Epidermal melanocyte (primary cell): ENCODE measurements around the gene GATA5.

ENCODE experiments used
- DNase-seq: peaks from one replicate; pipeline ENCODE4 v3.0.0; 2011; ENCODE audit warnings: low spot score; ENCODE audit not compliant: insufficient read length

The GATA5 gene

DNA sequence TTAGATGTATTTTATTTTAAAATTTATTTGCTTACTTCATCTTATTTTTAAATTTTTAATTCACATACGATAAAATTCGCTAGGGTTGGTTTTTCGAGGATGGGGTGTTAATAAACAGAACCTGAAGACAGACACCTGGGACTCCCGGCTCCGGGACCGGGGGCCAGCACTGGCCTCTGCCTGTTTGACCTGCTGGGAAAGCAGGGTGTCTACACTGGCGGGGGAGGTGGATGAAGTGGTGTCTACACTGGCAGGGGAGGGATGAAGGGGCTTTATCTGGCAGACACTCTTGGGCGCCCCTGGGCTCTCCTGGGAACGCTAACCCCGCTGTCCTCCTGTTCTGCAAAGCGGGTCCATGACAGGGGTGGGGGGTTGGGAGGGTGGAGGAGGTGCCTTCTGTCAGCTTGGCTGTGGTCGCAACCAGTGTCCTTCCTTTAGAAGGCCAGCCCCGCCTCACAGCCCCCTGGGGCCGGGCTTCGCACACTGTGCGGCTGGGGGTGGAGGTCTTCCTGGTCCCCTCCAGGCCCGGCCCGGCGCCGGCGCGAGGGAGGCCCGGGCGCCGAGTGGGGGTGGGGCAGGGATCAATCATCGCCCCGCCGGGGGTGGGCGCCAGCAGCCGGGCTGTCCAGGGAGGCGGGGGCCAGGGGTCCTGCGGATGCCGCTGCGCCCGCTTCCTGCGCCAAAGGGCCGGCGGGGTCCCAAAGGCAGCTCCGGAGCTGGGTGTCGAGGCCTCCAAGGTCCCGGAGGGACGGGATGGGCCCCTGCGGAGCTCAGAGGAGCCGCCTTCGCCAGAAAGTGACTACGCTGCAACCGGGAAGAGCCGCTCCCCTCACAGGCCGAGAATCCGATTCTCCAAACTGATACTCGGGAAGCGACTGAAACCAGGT, 1.8 kb downstream of the GATA5 start:
- DNase-seq, result no peak

DNA sequence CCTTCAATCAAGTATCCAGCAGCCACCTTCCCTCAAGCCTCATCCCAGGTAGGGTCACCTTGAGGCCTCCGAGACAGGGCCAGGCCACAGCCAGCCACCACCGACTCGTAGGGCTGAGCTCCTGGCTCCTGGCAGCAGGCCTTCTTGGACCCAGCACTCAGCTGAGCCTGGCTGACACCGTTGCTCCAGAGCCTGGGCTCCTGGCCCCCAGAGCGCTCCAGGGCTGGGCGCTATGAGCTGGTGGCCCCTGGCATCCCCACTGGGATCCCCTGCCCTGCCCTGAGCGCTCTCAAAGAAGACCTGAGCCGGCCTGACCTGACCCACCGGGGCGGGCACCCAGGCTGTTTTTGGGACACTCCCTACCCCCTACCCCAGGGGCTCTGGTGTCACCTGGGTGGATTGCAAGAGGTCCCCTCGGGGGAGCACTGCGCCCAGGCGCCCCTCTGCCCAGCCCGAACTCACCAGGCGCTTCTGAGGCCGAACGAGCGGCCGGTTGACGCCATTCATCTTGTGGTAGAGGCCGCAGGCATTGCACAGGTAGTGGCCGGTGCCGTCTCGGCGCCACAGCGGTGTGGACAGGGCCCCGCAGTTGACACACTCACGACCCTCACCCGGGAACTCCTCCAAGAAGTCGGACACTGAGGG, 2.7 kb downstream of the GATA5 start:
- DNase-seq, result no peak

DNA sequence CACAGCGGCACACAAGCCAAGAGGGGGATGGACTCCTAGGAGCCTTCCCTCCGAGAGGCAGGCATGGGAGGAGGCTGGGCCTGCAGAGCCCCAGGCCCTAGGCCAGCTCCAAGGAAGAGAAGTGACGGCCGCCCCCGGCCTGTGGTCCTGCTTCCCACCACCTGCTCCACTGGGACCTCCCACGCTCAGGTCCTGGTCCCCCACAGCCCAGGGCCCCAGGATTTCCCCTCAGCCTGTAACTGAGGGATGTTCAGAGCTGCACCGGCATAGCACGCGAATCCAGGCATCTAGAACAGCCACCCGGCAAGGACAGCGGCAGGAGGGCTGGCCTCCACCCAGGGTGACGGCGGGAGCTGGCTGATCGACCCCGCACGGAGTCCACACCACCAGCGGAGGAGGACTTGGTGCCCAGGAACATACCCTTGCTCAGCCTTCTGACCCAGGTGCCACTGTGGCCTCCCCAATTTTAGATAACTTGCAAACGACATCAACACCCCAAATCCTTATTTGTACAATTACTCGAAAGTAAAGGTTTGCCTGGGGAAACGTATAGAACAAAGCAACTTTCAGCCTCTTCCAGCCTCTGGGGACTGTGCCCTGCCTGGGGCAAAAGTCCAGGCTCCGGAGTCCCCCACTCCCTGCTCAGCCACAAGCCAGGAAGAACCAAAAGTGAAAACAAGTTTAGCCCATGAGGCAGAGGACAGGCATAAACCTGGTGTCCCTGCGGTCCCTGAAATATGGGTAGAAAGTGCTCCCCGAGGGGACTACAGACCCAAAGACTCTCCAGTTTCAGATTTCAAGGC, 3.5 kb downstream of the GATA5 start:
- no peak for DNase-seq

DNA sequence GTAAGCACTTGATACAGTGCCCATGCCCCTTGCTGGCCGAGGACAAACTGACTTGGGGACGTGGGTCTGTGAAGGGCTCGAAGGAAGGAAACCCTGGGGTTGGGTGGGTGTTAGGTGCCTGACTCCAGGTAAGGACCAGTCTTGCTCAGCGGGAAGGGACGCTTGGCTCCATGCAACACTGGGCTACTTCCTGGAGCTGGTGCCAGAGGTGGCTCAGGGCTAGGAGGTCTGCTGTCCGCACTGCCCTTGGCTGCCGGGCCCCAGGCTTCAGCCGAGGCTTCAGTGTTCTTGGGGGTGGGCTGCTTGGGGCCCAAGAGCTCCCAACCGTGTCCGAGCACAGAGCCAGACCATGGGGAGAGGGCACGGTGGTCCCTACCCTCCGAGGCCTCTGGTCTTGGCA, 5.3 kb downstream of the GATA5 start:
- DNase-seq, result no peak

DNA sequence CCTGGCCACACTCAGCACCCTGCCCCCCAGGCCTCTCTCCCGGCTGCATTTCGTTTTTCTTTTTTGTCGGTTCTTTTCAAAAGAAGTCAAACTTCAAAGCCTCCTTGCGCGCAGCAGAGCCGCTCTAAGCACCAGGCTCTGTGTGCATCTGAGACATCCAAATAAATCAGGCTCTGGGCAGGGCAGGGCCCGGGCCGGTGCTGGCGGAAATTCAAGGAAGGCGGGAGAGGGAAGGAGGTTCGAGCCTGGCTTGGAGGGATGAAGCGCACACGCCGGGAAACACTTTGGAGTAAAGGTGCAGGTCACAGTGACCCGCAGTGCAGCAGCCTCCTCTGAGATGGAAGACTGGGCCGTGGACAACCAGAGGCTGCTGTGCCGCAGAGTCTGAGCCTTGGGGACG, 5.8 kb downstream of the GATA5 start:
- DNase-seq, result no peak

DNA sequence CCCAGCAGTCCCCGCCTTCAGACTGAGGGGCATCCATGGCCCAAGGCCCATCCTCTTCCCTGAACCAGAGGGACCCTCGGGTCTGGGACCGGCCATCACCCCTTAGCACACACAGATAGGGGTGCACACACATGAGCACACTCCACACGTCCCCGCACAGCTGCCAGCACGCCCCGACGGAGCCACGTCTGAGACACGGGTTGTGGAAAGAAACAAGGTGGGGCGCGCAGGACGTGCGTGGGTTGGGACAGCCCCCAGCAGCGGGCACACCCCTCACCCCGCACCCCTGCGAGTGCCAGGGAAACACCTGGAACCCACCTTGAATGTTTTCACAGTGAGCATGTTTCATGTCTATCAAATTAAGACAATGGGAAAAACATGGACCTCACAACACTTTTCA, 6.4 kb downstream of the GATA5 start:
- DNase-seq, result no peak

DNA sequence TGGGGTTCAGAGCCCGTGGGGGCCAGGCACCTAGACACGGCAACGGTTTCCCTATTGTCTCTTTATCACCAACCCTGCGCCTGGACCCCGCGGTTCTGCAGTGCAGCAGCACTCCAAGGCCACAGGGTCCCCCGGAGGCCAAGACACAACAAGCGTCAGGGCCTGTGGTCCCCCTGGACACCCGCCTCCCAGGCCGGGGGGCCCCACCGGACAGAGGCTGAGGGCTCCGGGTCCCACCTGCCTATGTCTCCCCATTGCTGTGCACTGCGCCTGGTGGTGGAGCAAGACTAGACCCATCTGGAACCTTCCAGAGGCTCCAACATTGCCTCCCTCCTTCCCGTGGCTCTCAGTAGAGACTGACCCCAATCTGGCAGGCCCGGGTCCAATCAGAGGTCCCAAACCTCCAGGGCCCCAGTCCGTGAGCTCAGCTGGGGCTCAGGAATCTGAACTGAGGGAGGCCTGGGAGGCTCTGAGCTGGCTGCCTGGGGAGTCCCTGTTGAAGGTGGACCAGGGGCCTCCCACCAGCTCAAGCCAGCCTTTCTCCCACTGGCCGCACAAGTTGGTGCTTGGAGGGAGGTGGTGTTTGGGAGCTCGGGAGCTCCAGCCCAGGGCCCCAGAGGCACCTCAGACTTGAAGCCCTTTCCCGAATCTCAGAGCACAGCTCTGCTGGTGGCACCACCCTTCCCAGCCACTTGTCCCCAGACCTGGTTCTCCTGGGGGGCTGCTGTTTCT, 8.8 kb downstream of the GATA5 start:
- no peak for DNase-seq

DNA sequence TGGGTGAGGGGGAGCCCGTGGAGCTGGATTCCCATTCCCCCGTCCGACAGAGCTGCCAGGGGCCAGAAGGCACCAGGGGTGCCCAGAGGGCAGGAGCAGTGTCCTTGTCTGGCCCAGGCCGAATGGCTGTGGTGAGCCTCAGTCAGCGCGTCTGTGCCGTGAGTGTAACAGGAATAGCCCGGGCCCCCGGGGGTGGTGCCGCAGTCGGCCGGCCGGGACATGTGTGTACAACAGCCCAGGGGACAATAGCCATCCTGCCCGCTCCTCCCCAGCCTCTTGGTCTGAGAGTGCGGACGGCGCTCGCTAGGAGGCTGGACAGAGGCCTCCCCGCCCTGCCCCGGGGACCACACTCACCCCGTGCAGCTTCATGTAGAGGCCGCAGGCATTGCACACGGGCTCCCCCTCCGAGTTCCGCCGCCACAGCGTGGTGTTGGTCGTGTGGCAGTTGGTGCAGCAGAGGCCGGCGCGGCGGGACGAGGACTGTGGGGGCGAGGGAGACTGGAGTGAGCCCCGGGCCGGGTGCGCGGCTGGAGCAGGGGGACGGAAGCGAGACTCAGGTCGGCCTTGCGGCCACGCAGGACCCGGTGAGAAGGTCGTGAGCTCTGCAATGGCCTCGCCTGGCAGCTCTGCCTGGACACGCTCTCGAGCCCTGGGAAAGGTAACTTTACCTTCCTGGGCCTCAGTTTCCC, 9.6 kb downstream of the GATA5 start:
- no peak for DNase-seq

DNA sequence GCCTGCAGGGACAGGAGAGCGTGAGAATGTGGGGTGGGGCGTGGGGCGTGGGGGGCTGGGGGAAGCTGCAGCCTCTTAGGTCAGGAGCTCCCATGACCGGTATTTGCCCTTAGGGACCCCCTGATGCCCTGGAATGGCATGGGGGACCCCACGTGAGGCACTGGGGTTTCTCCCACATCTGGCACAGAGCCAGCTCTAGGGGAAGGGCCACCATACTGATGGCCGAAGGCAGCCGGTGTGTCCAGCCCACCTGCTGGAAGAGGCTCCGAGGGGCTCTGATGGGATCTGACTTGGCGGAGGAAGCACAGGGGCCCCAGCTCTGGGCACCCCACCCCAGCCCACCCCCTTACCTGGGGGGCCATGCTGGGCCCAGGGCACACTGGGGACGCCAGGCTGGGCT, 10.8 kb downstream of the GATA5 start:
- no peak for DNase-seq

DNA sequence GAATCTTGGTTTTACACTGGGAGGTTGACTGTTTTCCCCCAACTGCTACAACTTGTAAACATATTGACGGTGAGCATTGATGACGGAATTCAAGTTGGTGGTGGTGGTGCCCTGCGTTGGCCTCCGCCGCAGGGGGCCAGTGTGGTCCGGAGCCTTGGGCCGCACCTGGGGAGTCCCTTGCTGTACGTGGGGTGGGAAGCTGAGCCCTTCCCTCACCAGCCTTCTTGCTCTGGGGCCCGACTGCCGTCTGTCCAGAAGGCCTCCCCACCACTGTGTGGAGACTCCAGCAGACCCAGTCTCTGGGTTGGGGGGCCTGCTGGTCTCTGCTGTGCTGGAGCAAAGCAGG, 11.4 kb downstream of the GATA5 start:
- DNase-seq, result no peak

DNA sequence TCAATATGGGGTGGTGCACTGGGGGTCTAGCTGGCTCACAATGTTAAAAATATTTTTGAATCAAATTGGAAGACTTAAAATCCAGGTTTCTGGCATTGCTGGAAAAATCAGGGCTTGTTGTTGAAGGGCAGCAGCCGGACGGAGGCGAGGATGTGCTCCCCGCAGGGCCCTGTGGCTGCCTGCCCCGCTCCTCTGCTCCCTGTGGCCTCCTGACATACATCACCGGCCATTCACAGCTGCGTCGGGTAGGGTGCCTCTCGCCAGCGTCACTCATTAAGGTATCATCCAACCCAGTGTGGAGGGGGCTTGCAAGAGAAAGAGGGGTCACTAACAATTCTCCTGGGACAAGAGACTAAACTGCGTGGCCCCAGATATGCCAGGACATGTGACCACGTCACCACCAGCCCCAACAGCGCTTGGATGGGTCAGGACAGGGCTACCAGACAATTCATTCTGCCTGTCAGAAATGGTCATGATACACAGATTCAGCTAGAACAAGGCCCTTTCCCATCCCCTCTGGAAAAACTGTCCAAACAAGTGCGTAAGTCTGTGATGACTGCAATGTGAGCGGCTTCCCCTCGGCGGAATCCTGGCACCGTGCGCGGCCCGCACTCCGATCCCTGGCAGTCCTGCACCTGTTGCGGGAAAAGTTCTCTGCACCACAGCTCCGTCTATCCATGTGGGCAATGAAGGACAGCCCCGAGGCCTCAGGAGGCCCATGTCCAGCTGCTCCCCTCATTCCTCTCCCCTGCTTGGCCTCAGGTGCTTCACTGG, 12.0 kb downstream of the GATA5 start:
- DNase-seq, result no peak

DNA sequence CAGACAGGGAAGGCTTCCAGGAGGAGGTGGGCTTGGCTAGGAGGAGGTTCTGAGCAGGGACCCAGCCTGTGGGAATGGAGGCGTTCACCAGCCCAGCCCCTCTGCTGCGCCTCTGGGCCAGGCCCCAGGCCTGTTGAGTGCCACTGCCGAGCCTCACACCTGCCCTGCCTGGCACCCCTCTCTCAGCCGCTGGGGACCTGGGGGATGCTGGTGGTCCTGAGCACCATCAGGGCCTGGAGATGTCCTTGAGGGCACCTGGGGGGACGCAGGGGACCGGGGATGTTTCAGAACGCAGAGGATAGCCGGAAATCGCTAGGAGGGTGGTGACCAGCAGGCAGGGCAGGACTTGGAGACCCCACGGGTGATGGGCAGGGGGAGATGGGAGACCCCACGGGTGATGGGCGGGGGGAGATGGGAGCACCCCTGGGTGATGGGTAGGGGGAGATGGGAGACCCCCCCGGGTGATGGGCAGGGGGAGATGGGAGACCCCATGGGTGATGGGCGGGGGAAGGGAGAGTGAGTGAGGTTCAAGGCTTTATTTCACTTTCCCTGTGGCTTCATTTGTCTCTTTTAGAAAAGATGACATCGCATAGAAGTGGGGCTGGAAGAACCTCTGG, 12.7 kb downstream of the GATA5 start:
- DNase-seq, result no peak

DNA sequence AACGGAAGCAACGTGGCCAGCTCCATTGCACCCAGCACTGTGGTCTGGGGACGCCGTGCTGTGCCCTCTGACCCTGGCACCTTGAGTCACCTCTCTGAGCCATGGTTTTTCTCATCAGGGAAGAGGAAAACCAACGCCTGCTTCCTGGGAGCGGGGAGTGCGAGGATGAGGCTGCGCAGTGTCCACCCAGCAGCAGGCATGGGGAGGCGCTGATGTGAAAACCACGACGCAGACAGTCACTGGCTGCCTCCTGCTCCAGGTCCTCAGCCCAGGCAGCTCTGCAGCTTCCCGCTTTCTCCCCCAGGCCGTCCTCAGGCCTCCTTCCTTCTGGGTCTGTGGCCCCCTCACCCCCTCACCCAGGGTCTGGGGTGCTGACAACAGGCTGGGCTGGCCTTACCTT, 14.0 kb downstream of the GATA5 start:
- no peak for DNase-seq

DNA sequence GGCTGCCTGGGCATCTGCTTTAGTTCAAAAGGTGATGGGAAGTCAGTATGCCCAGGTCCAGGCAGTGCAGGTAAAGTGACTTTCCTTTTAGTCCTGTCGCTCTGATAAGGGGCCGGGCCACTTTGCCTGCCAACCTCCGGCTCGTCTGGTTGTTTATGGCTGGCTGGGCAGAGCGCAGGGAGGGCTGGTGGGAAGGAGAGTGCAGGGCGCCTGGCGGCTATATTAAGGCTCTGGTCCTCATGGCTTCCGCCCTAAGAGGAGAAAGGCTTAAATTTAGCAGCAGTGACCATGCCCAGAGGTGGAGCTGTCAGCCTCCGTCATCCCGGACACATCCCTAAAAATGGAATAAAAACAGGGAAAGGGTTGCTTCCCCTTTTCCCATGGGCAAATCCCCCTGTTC, 14.6 kb downstream of the GATA5 start:
- DNase-seq, result no peak

DNA sequence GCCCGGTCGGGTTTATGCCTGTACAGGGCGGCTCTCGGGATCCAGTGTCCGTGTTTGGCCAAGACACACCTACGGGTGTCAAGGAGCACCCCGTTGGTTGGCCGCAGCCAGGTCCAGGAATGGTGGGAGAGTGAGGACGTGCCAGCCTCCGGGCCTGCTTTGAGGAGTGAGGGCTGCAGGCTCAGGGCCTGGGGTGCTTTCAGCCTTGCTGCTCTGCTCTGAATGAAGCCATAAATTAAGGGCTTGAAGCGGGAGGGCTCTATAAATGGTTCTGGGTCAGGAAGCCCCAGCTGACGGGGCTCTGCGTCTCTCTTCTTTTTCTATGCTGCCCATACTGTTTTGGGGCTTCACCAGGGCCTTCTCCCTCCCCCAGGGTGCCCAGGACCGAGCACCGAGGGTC, 15.1 kb downstream of the GATA5 start:
- DNase-seq, result no peak

DNA sequence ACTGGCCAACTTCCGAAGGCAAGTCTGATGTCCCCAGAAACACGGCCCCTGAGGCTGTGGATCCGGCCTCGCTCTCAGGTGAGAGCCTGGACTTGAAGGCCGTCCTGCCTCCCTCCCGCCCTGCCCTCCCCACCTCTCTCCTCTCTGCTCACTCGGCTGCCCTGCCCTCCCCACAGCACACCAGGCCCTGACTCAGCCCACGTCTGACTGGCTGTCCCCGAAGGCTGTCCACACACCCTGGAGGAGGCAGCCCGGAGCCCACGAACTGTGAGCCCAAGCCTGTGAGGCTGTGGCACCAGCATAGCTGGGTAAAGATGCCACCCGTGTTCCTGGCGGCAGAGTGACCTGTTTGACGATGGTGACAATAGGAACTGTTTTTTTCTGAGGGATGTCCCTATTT, 16.3 kb downstream of the GATA5 start:
- DNase-seq, result no peak

DNA sequence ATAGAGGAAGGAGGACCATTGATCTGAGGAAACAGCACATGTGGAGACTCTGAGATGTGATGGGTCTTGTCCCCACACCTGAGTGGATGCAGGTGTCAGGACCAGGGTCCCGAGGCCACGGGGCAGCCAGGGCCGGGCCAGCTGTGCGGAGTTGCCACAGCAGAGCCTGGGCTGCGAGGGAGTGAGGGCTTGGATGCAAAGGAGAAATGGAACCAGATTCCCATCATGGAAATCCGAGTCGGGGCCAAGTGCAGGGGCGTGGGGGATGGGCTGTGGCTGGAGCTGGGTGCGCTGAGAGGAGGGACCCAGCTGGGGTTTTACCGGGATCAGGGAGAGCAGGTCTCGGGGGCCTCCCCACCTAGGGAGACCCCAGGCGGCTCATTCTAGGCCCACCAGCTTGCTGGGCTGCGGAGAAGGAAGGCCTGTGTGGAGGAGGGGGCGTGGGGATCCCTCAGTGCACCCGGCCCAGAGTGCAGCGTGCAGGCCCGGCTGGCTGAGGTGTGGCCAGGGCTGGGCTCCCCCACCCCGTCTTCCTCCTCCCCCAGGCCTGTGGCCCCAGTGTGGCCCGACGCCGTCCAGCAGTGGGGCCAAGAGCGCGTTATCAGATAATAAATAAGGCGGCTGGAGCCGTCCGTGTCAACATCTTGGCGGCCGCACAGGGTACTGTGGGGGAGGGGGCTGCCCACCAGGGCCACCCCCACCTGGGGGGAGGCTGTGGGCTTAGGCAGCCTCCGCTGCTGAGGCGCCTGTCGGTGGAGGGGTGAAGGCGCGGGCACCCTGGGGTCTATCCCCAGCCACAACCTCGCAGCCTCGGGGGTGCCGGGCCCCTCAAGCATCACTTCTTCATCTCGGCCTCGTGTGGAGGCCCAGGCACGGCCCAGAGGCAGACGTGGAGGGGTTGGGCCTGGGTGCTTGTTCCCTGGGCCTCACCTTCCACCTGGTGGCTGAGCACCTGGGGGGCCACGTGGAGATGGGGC, 17.2 kb downstream of the GATA5 start:
- no peak for DNase-seq

DNA sequence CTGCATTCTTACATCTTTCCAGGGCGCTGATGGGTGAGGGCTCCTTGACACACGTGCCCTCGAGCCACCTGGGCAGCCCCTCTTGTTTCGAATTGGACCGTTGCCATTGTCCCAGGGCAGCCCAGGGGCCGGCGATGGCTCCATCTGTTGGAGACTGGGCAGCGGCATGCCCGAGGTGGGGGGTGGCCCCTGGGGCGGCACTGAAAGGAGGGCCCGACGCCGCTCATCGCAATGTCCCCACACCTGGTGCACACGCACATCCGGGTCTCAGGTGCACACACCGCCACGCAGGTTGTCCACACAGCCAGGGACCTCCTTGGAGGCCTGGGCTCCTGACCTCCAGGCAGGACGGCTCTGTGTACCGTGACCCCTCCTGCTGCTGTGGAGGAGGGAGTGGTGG, 18.0 kb downstream of the GATA5 start:
- DNase-seq, result no peak

DNA sequence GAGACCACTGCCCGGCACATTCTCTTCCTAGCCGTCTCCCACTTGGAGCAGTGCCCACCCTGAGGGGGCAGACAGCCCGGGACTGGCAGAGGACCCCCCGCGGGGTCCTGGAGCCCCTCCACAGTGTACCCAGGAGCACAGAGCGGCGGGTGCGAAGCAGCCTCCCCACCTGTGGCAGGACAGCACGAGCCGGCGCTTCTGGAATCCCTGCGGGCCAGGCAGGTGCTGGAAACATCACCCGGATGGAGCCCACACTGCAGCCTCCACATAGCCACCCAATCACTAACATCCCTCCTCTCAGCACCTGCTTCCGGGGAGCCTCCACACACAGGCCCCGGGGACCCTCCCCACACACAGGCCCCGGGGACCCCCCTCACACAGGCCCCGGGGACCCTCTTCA, 18.7 kb downstream of the GATA5 start:
- DNase-seq, result no peak
